SK-N-MC (cell line): ENCODE measurements around the gene NUB1.

Experiments used
- DNase-seq: peaks from one replicate; pipeline ENCODE4 v3.0.0-alpha.2; 2011; ENCODE audit warnings: low read depth, low spot score
- H3K27ac ChIP-seq: fragments of 200-600 bp; sonication (generic); 2 replicates; pipeline ENCODE4 v1.5.1; 2016; ENCODE audit warnings: mixed run types
- H3K36me3 ChIP-seq: fragments of 200-600 bp; sonication (generic); 2 replicates; pipeline ENCODE4 v1.6.1; 2017; ENCODE audit warnings: antibody characterized with exemption, low read length, mixed read lengths; ENCODE audit not compliant: insufficient read depth
- H3K4me3 ChIP-seq: fragments of 200-600 bp; sonication (generic); 2 replicates; pipeline ENCODE4 v1.5.1; 2016
- H3K9ac ChIP-seq: fragments of 200-600 bp; sonication (generic); 2 replicates; pipeline ENCODE4 v1.8.0; 2017; ENCODE audit warnings: mixed run types, mixed read lengths; ENCODE audit not compliant: insufficient read length
- H3K9me3 ChIP-seq: fragments of 200-600 bp; sonication (generic); 2 replicates; pipeline ENCODE4 v1.6.1; 2017; ENCODE audit warnings: low read depth, mild to moderate bottlenecking, antibody characterized with exemption, low read length, moderate library complexity, mixed read lengths
- EZH2 ChIP-seq: fragments of 200-600 bp; sonication (generic); IDR thresholded peaks from one replicate; pipeline ENCODE4 v1.6.1; 2017; ENCODE audit warnings: antibody characterized with exemption
- FOXP2 ChIP-seq: optimal IDR thresholded peaks from 2 replicates; pipeline ENCODE3; 2011; ENCODE audit warnings: mild to moderate bottlenecking, moderate library complexity; ENCODE audit not compliant: insufficient read depth; ENCODE audit errors: extremely low read length, control extremely low read depth
- POLR2AphosphoS5 ChIP-seq: IDR thresholded peaks from 2 replicates; pipeline ENCODE4 v1.6.1; 2012; ENCODE audit warnings: mild to moderate bottlenecking, low read depth, low read length, borderline replicate concordance

Gene NUB1

GRCh38 chr7:151411551-151411950 is 69.9 kb downstream of the NUB1 start:
- no peak for TF ChIP-seq POLR2AphosphoS5
- no peak for TF ChIP-seq EZH2
- TF ChIP-seq FOXP2: no peak
- Histone ChIP-seq H3K27ac (no peak overlapping the region), H3K36me3 (no peaks in the 10 kb centered on the region), H3K9me3 (no peaks in the 10 kb centered on the region), H3K9ac (no peak overlapping the region), H3K4me3 (no peak overlapping the region)
- no peak for DNase-seq

GRCh38 chr7:151412318-151412717 is 70.7 kb downstream of the NUB1 start:
- Histone ChIP-seq H3K27ac (no peak overlapping the region), H3K9me3 (no peaks in the 10 kb centered on the region), H3K36me3 (no peaks in the 10 kb centered on the region), H3K4me3 (no peak overlapping the region), H3K9ac (no peak overlapping the region)
- TF ChIP-seq EZH2: no peak
- no peak for TF ChIP-seq FOXP2
- no peak for TF ChIP-seq POLR2AphosphoS5
- DNase-seq: no peak

GRCh38 chr7:151413241-151413640 is 71.6 kb downstream of the NUB1 start:
- H3K27ac ChIP-seq: no peak overlapping the region
- no peak for TF ChIP-seq EZH2
- H3K4me3 ChIP-seq: no peak overlapping the region

GRCh38 chr7:151415375-151416105 is 73.9 kb downstream of the NUB1 start:
- no peak overlapping the region for H3K27ac ChIP-seq
- no peak overlapping the region for H3K9ac ChIP-seq
- no peak for DNase-seq
- no peak overlapping the region for H3K4me3 ChIP-seq
- H3K36me3 ChIP-seq: no peaks in the 10 kb centered on the region
- no peaks in the 10 kb centered on the region for H3K9me3 ChIP-seq
- no peak for TF ChIP-seq EZH2
- no peak for TF ChIP-seq FOXP2
- TF ChIP-seq POLR2AphosphoS5: no peak

More at GRCh38 chr7:151413241-151413640, 71.6 kb downstream of the NUB1 start:
- H3K36me3 ChIP-seq: no peaks in the 10 kb centered on the region
- no peak for DNase-seq
- H3K9me3 ChIP-seq: no peaks in the 10 kb centered on the region
- no peak overlapping the region for H3K9ac ChIP-seq

GRCh38 chr7:151416112-151416940 is 74.7 kb downstream of the NUB1 start:
- no peaks in the 10 kb centered on the region for H3K36me3 ChIP-seq
- H3K9me3 ChIP-seq: no peaks in the 10 kb centered on the region
- H3K9ac ChIP-seq: no peak overlapping the region
- DNase-seq: no peak
- no peak overlapping the region for H3K27ac ChIP-seq
- no peak for TF ChIP-seq FOXP2
- TF ChIP-seq POLR2AphosphoS5: no peak
- no peak overlapping the region for H3K4me3 ChIP-seq

GRCh38 chr7:151416941-151417315 is 75.3 kb downstream of the NUB1 start:
- H3K9me3 ChIP-seq: no peaks in the 10 kb centered on the region
- H3K9ac ChIP-seq: no peak overlapping the region
- no peaks in the 10 kb centered on the region for H3K36me3 ChIP-seq
- no peak for DNase-seq
- H3K27ac ChIP-seq: no peak overlapping the region
- TF ChIP-seq FOXP2 (no peak), EZH2 (no peak), POLR2AphosphoS5 (no peak)
- no peak overlapping the region for H3K4me3 ChIP-seq

GRCh38 chr7:151420144-151420543 is 78.5 kb downstream of the NUB1 start:
- Histone ChIP-seq H3K27ac (no peak overlapping the region), H3K9ac (no peak overlapping the region), H3K36me3 (no peaks in the 10 kb centered on the region), H3K9me3 (no peaks in the 10 kb centered on the region), H3K4me3 (no peak overlapping the region)
- no peak for TF ChIP-seq POLR2AphosphoS5
- no peak for DNase-seq

- TF ChIP-seq FOXP2 (no peak), POLR2AphosphoS5 (no peak), EZH2 (no peak)
These were observed 80.6 kb downstream of the NUB1 start for GRCh38 chr7:151422212-151422611.

GRCh38 chr7:151423226-151423625 is 81.6 kb downstream of the NUB1 start:
- DNase-seq: no peak
- Histone ChIP-seq H3K9me3 (no peaks in the 10 kb centered on the region), H3K27ac (no peak overlapping the region), H3K9ac (no peak overlapping the region), H3K4me3 (no peak overlapping the region), H3K36me3 (no peaks in the 10 kb centered on the region)
- TF ChIP-seq FOXP2 (no peak), EZH2 (no peak), POLR2AphosphoS5 (no peak)

More at GRCh38 chr7:151422212-151422611, 80.6 kb downstream of the NUB1 start:
- DNase-seq: no peak
- Histone ChIP-seq H3K27ac (no peak overlapping the region), H3K36me3 (no peaks in the 10 kb centered on the region), H3K9ac (no peak overlapping the region), H3K4me3 (no peak overlapping the region), H3K9me3 (no peaks in the 10 kb centered on the region)
